Peyer's patch (tissue), 4 donors: ENCODE data around the gene DERL2. TPM values are rescaled to one million over a fixed set of nuclear protein-coding genes. Genes with fewer than 3 reads are reported as not detected.

Source experiments
- DNase-seq, 3 donors: peaks; one replicate each; pipeline ENCODE4 v3.0.0-alpha.2; 2017 to 2019
- H3K27ac ChIP-seq, 4 donors: fragments of 200-600 bp; sonication (generic); one replicate each; pipeline ENCODE4 v1.5.1; 2016 to 2019
- H3K27me3 ChIP-seq, 2 donors: fragments of 200-600 bp; sonication (generic); one replicate each; pipeline ENCODE4 v1.5.1; 2019
- H3K36me3 ChIP-seq, 3 donors: fragments of 200-600 bp; sonication (generic); one replicate each; pipeline ENCODE4 v1.5.1; 2016 to 2019
- H3K4me1 ChIP-seq, 4 donors: fragments of 200-600 bp; sonication (generic); one replicate each; pipeline ENCODE4 v1.5.1; 2016 to 2019
- H3K4me3 ChIP-seq, 4 donors: fragments of 200-600 bp; sonication (generic); 1 replicate in 3 of 4; 2 replicates in 1 of 4; pipeline ENCODE4 v1.5.1; 2016 to 2019; ENCODE audit warnings: mild to moderate bottlenecking in 1 of 4
- H3K9me3 ChIP-seq, 4 donors: fragments of 200-600 bp; sonication (generic); one replicate each; pipeline ENCODE4 v1.5.1; 2016 to 2019; ENCODE audit warnings: mild to moderate bottlenecking in 1 of 4
- CTCF ChIP-seq, 6 experiments: fragments of 450-650 bp in 4 of 6; fragments of 200-600 bp in 2 of 6; sonication (generic) in 1 of 6; IDR thresholded peaks; one replicate each; pipeline ENCODE4 v1.5.1; 2017 to 2019; ENCODE audit warnings: antibody characterized with exemption in 6 of 6, mild to moderate bottlenecking in 3 of 6, moderate library complexity in 1 of 6
- POLR2A ChIP-seq, 2 donors: fragments of 450-650 bp; IDR thresholded peaks; one replicate each; pipeline ENCODE4 v1.5.1; 2017; ENCODE audit warnings: antibody characterized with exemption in 2 of 2, mild to moderate bottlenecking in 2 of 2, moderate library complexity in 2 of 2
- total RNA-seq, 4 donors: library from RNA; depleted of rRNA; stranded (reverse); fragments of >200 nt; gene quantifications; one replicate each; pipeline ENCODE4 v1.1.0, GENCODE V29; 2016

DERL2 gene
- total RNA-seq, 4 donors from 2014 or later, result 3.3 to 42.8 (median 36.1) TPM

GRCh38 chr17:5446786-5447185 lies 39.2 kb downstream of the DERL2 start:
- TF ChIP-seq CTCF (IDR thresholded peaks at IDR 0.05), result no peak
- TF ChIP-seq POLR2A (IDR thresholded peaks at IDR 0.05), result no peak
- DNase-seq, result no peak
- Histone ChIP-seq H3K9me3 (no peaks in the 10 kb centered on the region), H3K4me3 (no peak overlapping the region), H3K36me3 (peaks cover 0 to 69% (median 0%) of the 10 kb centered on the region in 3 donors), H3K4me1 (no peaks in the 10 kb centered on the region), H3K27me3 (no peaks in the 10 kb centered on the region), H3K27ac (no peak overlapping the region)

GRCh38 chr17:5444209-5444608 lies 41.8 kb downstream of the DERL2 start:
- H3K9me3 ChIP-seq, result no peaks in the 10 kb centered on the region
- H3K27ac ChIP-seq, result no peak overlapping the region
- no peak for DNase-seq
- peaks cover 0 to 50% (median 0%) of the 10 kb centered on the region in 3 donors for H3K36me3 ChIP-seq
- H3K4me3 ChIP-seq, result no peak overlapping the region
- TF ChIP-seq POLR2A (IDR thresholded peaks at IDR 0.05), result no peak
- no peak for TF ChIP-seq CTCF (IDR thresholded peaks at IDR 0.05)
- peaks cover 0 to 4% (median 0%) of the 10 kb centered on the region in 4 donors for H3K4me1 ChIP-seq
- no peaks in the 10 kb centered on the region for H3K27me3 ChIP-seq

- Histone ChIP-seq H3K27me3 (no peaks in the 10 kb centered on the region), H3K36me3 (peaks cover 0 to 45% (median 0%) of the 10 kb centered on the region in 3 donors), H3K9me3 (no peaks in the 10 kb centered on the region), H3K4me1 (peaks cover 0 to 4% (median 0%) of the 10 kb centered on the region in 4 donors), H3K27ac (no peak overlapping the region), H3K4me3 (no peak overlapping the region)
- no peak for TF ChIP-seq POLR2A (IDR thresholded peaks at IDR 0.05)
- TF ChIP-seq CTCF (IDR thresholded peaks at IDR 0.05), result no peak
- no peak for DNase-seq
These were observed 42.2 kb downstream of the DERL2 start for GRCh38 chr17:5443728-5444127.

GRCh38 chr17:5439446-5439764 lies 46.6 kb downstream of the DERL2 start:
- DNase-seq, result no peak
- Histone ChIP-seq H3K27ac (peak overlapping the region; percentile 55 to 87 (median 79)), H3K9me3 (no peaks in the 10 kb centered on the region), H3K4me1 (peaks cover 0 to 21% (median 0%) of the 10 kb centered on the region in 4 donors), H3K4me3 (peak overlapping the region; percentile 62 to 99 (median 74)), H3K27me3 (no peaks in the 10 kb centered on the region), H3K36me3 (peaks cover 0 to 30% (median 0%) of the 10 kb centered on the region in 3 donors)
- TF ChIP-seq CTCF (IDR thresholded peaks at IDR 0.05), result no peak
- no peak for TF ChIP-seq POLR2A (IDR thresholded peaks at IDR 0.05)

GRCh38 chr17:5438716-5439445 lies 47.1 kb downstream of the DERL2 start, which contains the start of gene C1QBP:
C1QBP (minus strand) TSS chr17:5439155; CDS start chr17:5439073, 82 bp downstream.
- H3K4me3 ChIP-seq, result peak within 1 kb of the TSS; percentile 62 to 99 (median 74)
- TF ChIP-seq POLR2A (IDR thresholded peaks at IDR 0.05) (no peak), CTCF (IDR thresholded peaks at IDR 0.05) (peak; percentile 94 to 99 (median 99))

More at GRCh38 chr17:5438716-5439445, 47.1 kb downstream of the DERL2 start, which contains the start of gene C1QBP:
- DNase-seq, result peak; percentile 84 to 97 (median 97)
- H3K27ac ChIP-seq, result peak within 1 kb of the TSS; percentile 55 to 87 (median 79)
- H3K36me3 ChIP-seq, result peaks cover 0 to 30% (median 0%) of the 10 kb centered on the region in 3 donors
- no peaks in the 10 kb centered on the region for H3K27me3 ChIP-seq
- peaks cover 0 to 21% (median 0%) of the 10 kb centered on the region in 4 donors for H3K4me1 ChIP-seq
- no peaks in the 10 kb centered on the region for H3K9me3 ChIP-seq
